GM21390 (cell line): ENCODE measurements around the gene KAT14.
"Not testable (repeated sequence)": the region's sequence is repeated elsewhere in the genome, so short reads cannot be mapped to it uniquely, and the experiment has no call there.

Experiments used
- ATAC-seq: cut with Tn5 transposase; IDR thresholded peaks from one replicate; pipeline ENCODE4 v1.9.1; 2021; ENCODE audit not compliant: unreplicated experiment

The KAT14 gene

GRCh38 chr20:18137412-18138265 is at the start of gene KAT14, which contains the start of gene PET117:
Gene KAT14, plus strand, starts transcription at chr20:18137863. Its CDS starts 4,798 bp downstream, at chr20:18142661.
Gene PET117, plus strand, starts transcription at chr20:18137863. Its CDS starts 93 bp downstream, at chr20:18137956.
- peak; percentile 88 for ATAC-seq

GRCh38 chr20:18088298-18088697 is 49.4 kb upstream of the KAT14 start:
- not testable (repeated sequence) for ATAC-seq

- not testable (repeated sequence) for ATAC-seq
Observed at GRCh38 chr20:18088841-18089240, 48.8 kb upstream of the KAT14 start.

- no peak for ATAC-seq
Observed at GRCh38 chr20:18090044-18090443, 47.6 kb upstream of the KAT14 start.

- no peak for ATAC-seq
Observed at GRCh38 chr20:18090477-18090876, 47.2 kb upstream of the KAT14 start.

GRCh38 chr20:18091623-18092022 is 46.0 kb upstream of the KAT14 start:
- ATAC-seq: no peak

- ATAC-seq: no peak
Observed at GRCh38 chr20:18092890-18093289, 44.8 kb upstream of the KAT14 start.

- no peak for ATAC-seq
Observed at GRCh38 chr20:18093388-18093787, 44.3 kb upstream of the KAT14 start.

GRCh38 chr20:18094191-18094590 is 43.5 kb upstream of the KAT14 start:
- no peak for ATAC-seq

- not testable (repeated sequence) for ATAC-seq
Observed at GRCh38 chr20:18100569-18100968, 37.1 kb upstream of the KAT14 start.

- no peak for ATAC-seq
Observed at GRCh38 chr20:18101125-18101810, 36.4 kb upstream of the KAT14 start.

GRCh38 chr20:18103497-18103896 is 34.2 kb upstream of the KAT14 start:
- ATAC-seq: no peak

- no peak for ATAC-seq
Observed at GRCh38 chr20:18108326-18108725, 29.3 kb upstream of the KAT14 start.

GRCh38 chr20:18128574-18128973 is 9.1 kb upstream of the KAT14 start:
- not testable (repeated sequence) for ATAC-seq

GRCh38 chr20:18132663-18133062 is 5.0 kb upstream of the KAT14 start:
- no peak for ATAC-seq

GRCh38 chr20:18133962-18134361 is 3.7 kb upstream of the KAT14 start:
- no peak for ATAC-seq

- peak; percentile 41 for ATAC-seq
Observed at GRCh38 chr20:18138266-18138582, 561 bp downstream of the KAT14 start.

GRCh38 chr20:18138639-18139583 is 1.2 kb downstream of the KAT14 start:
- no peak for ATAC-seq

GRCh38 chr20:18139832-18140231 is 2.2 kb downstream of the KAT14 start:
- no peak for ATAC-seq

GRCh38 chr20:18144541-18145099 is 7.0 kb downstream of the KAT14 start:
- ATAC-seq: no peak

GRCh38 chr20:18154342-18154741 is 16.7 kb downstream of the KAT14 start:
- ATAC-seq: no peak
